Activated naive CD4-positive, alpha-beta T cell treated with anti-CD3 and anti-CD28 coated beads, Interleukin-2, amount 10 ng/mL, durations not matched to agents 7 days and 5 days (primary cell): Measurements from ENCODE around the gene LPCAT3.
"Not testable (repeated sequence)": the region's sequence is repeated elsewhere in the genome, so short reads cannot be mapped to it uniquely, and the experiment has no call there.

ENCODE experiments used
- CTCF ChIA-PET: fragments of 350-600 bp; sonication (Branson Sonifier 250); formaldehyde crosslinking; loops from one replicate; lab custom pipeline; 2021; ENCODE audit warnings: antibody characterized with exemption; lab: Charles Lee
- DNase-seq: peaks from one replicate; pipeline ENCODE4 v3.0.0-alpha.2; 2020
- H3K27ac Mint-ChIP-seq: one replicate; pipeline ENCODE4 v1.8.0; 2021; ENCODE audit warnings: mild to moderate bottlenecking, moderate library complexity, mixed read lengths
- H3K27me3 Mint-ChIP-seq: one replicate; pipeline ENCODE4 v1.8.0; 2021; ENCODE audit warnings: mild to moderate bottlenecking, mixed read lengths
- H3K36me3 Mint-ChIP-seq: one replicate; pipeline ENCODE4 v1.8.0; 2021; ENCODE audit warnings: mixed read lengths
- H3K4me1 Mint-ChIP-seq: one replicate; pipeline ENCODE4 v1.8.0; 2021; ENCODE audit warnings: mixed read lengths
- H3K4me3 Mint-ChIP-seq: one replicate; pipeline ENCODE4 v1.8.0; 2021; ENCODE audit warnings: mild to moderate bottlenecking, moderate library complexity, mixed read lengths
- H3K9me3 Mint-ChIP-seq: one replicate; pipeline ENCODE4 v1.8.0; 2021; ENCODE audit warnings: mixed read lengths

LPCAT3 gene

DNA sequence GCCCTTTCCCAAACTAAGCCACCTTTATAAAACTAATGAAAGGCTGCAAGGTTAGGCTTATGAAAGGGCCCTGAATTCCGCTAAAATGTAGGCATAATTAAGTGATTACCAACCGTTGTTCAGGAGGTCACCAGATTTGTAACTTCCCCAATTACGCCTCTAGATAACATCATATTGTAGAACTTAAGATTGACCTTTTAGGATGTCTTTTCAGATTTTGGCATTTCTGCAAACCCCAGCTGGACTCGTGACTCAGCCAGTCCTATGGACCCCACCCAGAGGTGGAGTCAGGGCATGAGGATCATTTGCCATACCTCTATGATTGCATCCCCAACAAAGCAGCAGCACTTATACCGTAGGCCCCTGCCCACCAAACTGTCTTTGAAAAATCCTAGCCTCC, 3.7 kb upstream of the LPCAT3 start:
- DNase-seq: no peak
- Mint-ChIP-seq H3K27me3 (peaks cover 11% of the 10 kb centered on the region), H3K27ac (no peak overlapping the region), H3K36me3 (no peaks in the 10 kb centered on the region), H3K4me3 (no peak overlapping the region), H3K9me3 (no peaks in the 10 kb centered on the region), H3K4me1 (peaks cover 15% of the 10 kb centered on the region)
- CTCF ChIA-PET: interaction anchor here (0.9 to 1.3 kb wide), 2 partner anchors 87 to 91 kb away, joined by 3 read pairs; partner anchors contain the start of gene C1RL

DNA sequence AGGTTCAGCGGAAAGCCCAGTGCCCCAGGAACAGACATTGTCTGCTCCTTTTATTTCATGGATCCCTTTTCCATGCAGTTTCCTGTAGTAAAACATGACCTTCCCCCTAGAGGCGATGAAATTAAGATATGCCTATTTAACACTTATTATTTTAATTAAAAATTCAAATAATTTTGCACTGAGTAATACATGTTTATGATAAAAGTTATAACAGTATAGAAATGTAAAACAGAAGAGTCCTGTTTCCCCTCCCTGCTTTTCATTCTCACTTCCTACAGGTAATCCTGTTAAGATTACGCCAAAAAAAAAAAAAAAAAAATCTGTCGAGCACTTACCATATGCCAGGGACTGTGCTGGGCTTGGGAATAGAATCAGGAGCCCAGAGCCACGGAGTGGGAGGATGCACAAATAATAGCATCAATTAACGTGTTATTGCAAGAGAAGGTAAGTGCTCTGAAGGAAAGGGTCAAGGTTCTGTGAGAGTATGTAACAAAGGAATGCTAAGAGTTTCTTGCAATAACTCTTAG, 830 bp upstream of the LPCAT3 start:
- Mint-ChIP-seq H3K27ac (peak overlapping the region; percentile 87), H3K36me3 (peaks cover 5% of the 10 kb centered on the region), H3K9me3 (no peaks in the 10 kb centered on the region), H3K4me3 (peak overlapping the region; percentile 86), H3K27me3 (peaks cover 4% of the 10 kb centered on the region), H3K4me1 (peaks cover 29% of the 10 kb centered on the region)
- CTCF ChIA-PET: interaction anchor here (0.8 to 2.0 kb wide), 9 partner anchors 9 to 150 kb away, joined by 3 to 11 read pairs (median 4); partner anchors contain the start of genes C12orf57, C1R and RNU7-1
- no peak for DNase-seq

DNA sequence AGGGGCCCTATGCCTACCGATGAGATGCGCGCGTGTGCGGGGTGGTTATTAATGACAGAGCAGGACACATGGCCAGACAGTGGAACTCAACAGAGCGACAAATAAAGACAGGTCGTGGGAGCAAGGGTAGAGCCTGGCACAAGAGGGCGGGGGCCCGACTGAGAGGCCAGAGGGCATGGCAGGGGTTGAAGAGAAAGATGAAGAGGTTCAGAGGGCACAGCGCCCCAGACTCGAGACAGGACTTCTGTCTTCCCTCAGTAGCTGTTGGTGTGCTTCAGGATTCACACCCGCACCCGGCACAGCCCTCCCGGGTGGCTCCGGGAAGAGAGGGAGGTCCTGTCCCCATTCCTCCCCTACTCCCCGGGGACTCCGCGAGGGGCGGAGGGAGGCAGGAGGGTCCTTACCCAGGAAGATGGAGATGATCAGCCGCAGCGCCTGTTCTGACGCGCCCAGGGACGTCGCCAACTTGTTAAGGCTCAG, 366 bp downstream of the LPCAT3 start:
- no peaks in the 10 kb centered on the region for H3K9me3 Mint-ChIP-seq
- peak overlapping the region; percentile 87 for H3K27ac Mint-ChIP-seq
- H3K36me3 Mint-ChIP-seq: peaks cover 15% of the 10 kb centered on the region
- H3K4me3 Mint-ChIP-seq: peak overlapping the region; percentile 86
- peaks cover 34% of the 10 kb centered on the region for H3K4me1 Mint-ChIP-seq
- DNase-seq: no peak
- H3K27me3 Mint-ChIP-seq: peaks cover 4% of the 10 kb centered on the region
- CTCF ChIA-PET: interaction anchor here (0.8 to 2.2 kb wide), 12 partner anchors 8 to 93 kb away, joined by 3 to 13 read pairs (median 4); partner anchors contain the start of genes C12orf57, C1R, C1RL and RNU7-1

DNA sequence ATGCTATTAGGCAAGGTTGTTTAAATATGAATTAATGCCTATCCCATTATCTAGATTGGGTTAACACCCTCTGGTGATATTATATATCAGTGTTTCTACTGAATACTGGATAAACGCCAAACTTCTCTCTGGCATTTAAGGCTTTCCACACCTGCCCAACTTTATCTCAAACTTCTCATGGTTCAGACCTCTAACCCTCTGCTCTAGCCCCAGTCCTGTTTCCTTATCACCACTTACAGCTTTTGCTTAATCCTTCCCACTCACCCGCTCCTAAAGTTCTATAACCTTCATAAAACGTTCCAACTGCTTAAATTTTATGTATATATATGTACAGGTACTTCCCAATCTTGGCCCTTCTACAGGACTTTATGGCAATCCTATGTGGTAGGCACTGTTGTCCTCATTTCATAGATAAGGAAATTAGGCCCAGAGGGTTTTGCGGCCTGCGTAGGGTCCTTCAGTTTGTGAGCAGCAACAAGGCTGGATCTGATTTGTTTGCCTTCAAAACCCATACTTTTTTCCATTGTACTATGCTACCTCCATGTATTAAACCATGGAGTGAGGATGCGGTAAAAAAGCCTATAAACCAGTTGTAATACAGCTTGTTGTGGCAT, 1.2 kb downstream of the LPCAT3 start:
- CTCF ChIA-PET: interaction anchor here (0.5 to 2.2 kb wide), 5 partner anchors 16 to 945 kb away, joined by 3 to 13 read pairs (median 5); partner anchors contain the start of genes C12orf57, C1RL and RNU7-1
- peak overlapping the region; percentile 86 for H3K4me3 Mint-ChIP-seq
- no peak overlapping the region for H3K27ac Mint-ChIP-seq
- no peaks in the 10 kb centered on the region for H3K9me3 Mint-ChIP-seq
- H3K36me3 Mint-ChIP-seq: peaks cover 20% of the 10 kb centered on the region
- H3K4me1 Mint-ChIP-seq: peaks cover 34% of the 10 kb centered on the region
- peaks cover 4% of the 10 kb centered on the region for H3K27me3 Mint-ChIP-seq
- no peak for DNase-seq

DNA sequence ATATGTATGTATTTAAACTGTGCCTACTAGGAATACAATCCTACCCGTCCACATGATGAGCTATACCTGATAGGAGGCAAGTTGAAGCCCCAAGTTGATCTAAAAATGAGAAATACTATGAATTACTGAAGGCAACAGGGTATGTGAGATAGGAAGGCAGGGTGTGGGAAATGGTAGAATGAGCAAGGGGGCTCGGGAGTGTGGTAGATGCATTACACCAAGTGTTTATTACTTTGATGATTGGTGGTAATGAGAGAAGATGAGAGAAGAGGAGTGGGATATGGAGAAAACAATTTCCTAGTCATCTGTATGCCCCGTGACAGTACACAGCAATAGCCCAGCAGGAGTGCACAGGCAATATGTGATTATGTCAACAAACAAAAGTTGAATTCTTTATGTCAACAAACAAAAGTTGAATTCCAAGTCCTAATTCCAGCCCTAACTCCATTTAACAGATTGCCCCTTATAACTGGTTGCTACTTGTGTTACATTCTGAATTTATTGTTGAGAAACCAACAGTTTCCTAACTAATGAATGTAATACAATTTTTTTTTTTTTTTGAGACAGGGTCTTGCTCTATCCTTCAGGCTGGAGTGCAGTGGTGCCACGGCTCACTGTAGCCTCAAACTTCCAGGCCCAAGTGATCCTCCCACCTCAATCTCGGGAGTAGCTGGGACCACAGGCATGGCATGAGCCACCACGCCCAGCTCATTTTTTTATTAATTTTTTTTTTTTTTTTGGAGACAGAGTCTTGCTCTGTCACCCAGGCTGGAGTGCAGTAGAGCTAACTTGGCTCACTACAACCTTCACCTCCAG, 2.5 kb downstream of the LPCAT3 start:
- H3K36me3 Mint-ChIP-seq: peaks cover 20% of the 10 kb centered on the region
- CTCF ChIA-PET: no interaction called here
- H3K4me3 Mint-ChIP-seq: no peak overlapping the region
- H3K9me3 Mint-ChIP-seq: no peaks in the 10 kb centered on the region
- H3K4me1 Mint-ChIP-seq: peaks cover 34% of the 10 kb centered on the region
- no peak for DNase-seq
- H3K27ac Mint-ChIP-seq: no peak overlapping the region
- H3K27me3 Mint-ChIP-seq: peaks cover 4% of the 10 kb centered on the region

DNA sequence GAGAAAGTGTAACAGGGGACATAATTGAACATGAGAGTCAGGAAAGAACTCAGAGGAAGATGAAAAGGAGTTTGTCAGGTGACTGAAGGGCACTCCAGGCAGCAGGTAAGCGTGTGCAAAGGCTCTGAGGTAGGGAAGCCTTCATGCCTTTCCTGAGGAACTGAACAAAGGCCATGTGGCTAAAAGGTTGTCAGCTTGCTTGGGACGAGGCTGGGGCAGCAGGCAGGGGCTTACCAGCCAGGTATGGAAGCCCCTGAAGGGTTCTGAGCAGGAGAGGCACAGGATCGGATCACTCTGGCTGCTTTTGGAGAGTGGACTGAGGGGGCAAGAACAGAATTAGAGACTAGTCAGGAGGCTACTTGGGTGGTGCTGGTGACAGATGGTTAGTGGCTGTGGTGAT, 5.2 kb downstream of the LPCAT3 start:
- Mint-ChIP-seq H3K36me3 (peaks cover 30% of the 10 kb centered on the region), H3K27ac (no peak overlapping the region), H3K4me1 (peaks cover 31% of the 10 kb centered on the region), H3K4me3 (no peak overlapping the region), H3K9me3 (no peaks in the 10 kb centered on the region), H3K27me3 (no peaks in the 10 kb centered on the region)
- no peak for DNase-seq
- CTCF ChIA-PET: interaction anchor here (0.8 to 1.2 kb wide), 2 partner anchors 64 to 68 kb away, joined by 3 to 4 read pairs; no protein-coding TSS in a partner anchor

DNA sequence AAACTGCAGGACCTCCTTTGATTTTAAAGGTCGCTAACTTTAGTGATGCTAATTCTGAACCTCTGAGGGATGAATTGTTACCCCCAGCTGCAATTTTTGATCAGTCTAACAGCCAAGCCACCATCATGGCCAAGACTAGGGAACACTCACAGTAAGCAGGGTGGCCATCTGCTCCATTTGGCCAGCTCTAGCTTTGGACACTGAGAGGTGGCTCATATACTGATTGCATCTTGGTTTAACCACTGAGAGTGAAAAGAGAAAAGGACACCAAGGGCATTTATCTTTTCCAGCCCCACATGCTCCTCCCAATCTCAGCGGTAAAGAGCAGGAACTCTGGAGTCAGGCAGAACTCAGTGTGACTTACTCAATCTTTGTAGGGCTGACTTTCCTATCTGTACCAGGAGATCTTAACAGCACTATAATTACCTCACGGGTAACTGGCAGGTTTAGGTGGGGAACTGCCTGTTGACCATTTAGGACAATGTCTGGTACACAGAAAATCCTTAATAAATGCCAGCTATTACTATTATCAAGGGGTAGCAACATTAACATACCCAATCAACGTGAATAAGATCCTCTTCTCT, 6.2 kb downstream of the LPCAT3 start:
- H3K36me3 Mint-ChIP-seq: peaks cover 34% of the 10 kb centered on the region
- no peaks in the 10 kb centered on the region for H3K9me3 Mint-ChIP-seq
- H3K27ac Mint-ChIP-seq: no peak overlapping the region
- CTCF ChIA-PET: interaction anchor here (1.2 kb wide), 1 partner anchor 67 kb away, joined by 4 read pairs; no protein-coding TSS in a partner anchor
- no peaks in the 10 kb centered on the region for H3K27me3 Mint-ChIP-seq
- no peak overlapping the region for H3K4me3 Mint-ChIP-seq
- H3K4me1 Mint-ChIP-seq: peaks cover 28% of the 10 kb centered on the region
- no peak for DNase-seq

DNA sequence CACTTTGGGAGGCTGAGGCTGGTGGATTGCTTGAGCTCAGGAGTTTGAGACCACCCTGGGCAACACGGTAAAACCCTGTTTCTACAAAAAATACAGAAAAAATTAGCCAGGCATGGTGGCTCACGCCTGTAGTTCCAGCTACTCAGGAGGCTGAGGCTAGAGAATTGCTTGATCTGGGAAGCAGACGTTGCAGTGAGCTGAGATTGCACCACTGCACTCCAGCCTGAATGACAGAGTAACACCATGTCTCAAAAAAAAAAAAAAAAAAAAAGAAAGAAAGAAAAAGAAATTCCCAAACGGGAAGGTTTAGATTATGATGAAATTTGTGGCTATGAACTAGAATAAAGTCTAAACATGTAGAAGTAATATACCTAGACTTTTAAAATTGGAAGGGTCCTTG, 6.9 kb downstream of the LPCAT3 start:
- H3K4me1 Mint-ChIP-seq: peaks cover 22% of the 10 kb centered on the region
- H3K9me3 Mint-ChIP-seq, H3K27me3 Mint-ChIP-seq, H3K27ac Mint-ChIP-seq, CTCF ChIA-PET, H3K4me3 Mint-ChIP-seq, DNase-seq: not testable (repeated sequence)
- peaks cover 36% of the 10 kb centered on the region for H3K36me3 Mint-ChIP-seq

DNA sequence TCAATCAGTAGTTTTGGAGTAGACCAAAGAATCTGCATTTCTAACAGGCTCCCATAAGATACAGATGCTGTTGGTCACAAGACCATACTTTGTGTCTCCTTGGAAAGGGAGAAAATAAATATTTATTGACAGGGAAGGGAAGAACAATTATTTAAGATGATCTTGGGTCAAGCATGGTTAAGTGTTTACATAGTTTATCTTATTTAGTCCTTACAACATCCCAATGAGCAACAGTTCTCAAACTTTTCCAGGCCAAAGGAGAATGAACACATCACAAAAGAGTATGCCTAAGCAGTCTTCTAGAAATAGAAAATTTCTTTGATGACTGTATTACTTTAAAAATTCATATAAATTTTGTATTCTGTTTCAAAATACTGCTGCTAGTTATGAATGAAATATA, 8.8 kb downstream of the LPCAT3 start:
- Mint-ChIP-seq H3K4me1 (peaks cover 15% of the 10 kb centered on the region), H3K27me3 (no peaks in the 10 kb centered on the region), H3K9me3 (no peaks in the 10 kb centered on the region), H3K36me3 (peaks cover 34% of the 10 kb centered on the region), H3K4me3 (no peak overlapping the region), H3K27ac (no peak overlapping the region)
- DNase-seq: no peak
- CTCF ChIA-PET: interaction anchor here (0.9 to 1.2 kb wide), 2 partner anchors 9 to 100 kb away, joined by 3 to 5 read pairs; partner anchors contain the start of genes C1RL and LPCAT3

DNA sequence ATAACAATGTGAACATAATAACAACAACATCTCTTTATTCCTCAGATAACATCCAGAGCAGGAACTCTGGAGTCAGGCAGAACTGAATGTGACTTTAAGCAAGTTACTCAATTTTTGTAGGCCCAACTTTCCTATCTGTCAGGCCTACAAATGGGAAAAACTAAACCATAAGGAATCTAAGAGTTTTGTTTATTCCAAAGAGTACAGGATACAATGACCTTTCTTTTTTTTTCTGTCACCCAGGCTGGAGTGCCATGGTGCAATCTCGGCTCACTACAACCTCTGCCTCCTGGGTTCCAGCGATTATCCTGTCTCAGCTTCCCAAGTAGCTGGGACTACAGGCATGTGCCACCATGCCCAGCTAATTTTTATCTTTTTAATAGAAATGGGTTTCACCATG, 9.4 kb downstream of the LPCAT3 start:
- Mint-ChIP-seq H3K4me3 (no peak overlapping the region), H3K4me1 (peaks cover 11% of the 10 kb centered on the region), H3K27me3 (no peaks in the 10 kb centered on the region), H3K27ac (no peak overlapping the region), H3K36me3 (peaks cover 31% of the 10 kb centered on the region), H3K9me3 (no peaks in the 10 kb centered on the region)
- CTCF ChIA-PET: interaction anchor here (0.7 to 1.1 kb wide), 2 partner anchors 85 to 102 kb away, joined by 3 to 4 read pairs; no protein-coding TSS in a partner anchor
- DNase-seq: no peak

DNA sequence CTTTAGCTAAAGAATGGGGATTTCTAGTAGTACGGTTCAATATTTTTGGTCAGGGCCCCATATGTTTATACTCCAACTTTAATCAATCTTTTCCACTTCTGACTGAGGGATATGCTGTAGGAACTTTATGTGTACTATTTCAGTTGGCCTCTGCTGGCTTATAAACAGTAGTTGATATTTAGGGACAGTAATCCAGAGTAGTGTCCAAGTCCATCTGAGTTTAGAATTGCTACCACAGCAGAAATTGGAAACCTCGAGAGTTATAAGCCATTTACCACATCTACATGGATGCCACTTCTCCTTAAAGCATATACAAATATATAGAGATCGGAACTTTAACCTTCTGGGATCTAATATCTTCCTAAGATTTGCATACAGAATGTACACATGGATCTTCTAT, 11.6 kb downstream of the LPCAT3 start:
- Mint-ChIP-seq H3K27ac (no peak overlapping the region), H3K9me3 (no peaks in the 10 kb centered on the region), H3K4me3 (no peak overlapping the region), H3K36me3 (peaks cover 23% of the 10 kb centered on the region), H3K27me3 (no peaks in the 10 kb centered on the region), H3K4me1 (peaks cover 8% of the 10 kb centered on the region)
- DNase-seq: no peak
- CTCF ChIA-PET: no interaction called here

DNA sequence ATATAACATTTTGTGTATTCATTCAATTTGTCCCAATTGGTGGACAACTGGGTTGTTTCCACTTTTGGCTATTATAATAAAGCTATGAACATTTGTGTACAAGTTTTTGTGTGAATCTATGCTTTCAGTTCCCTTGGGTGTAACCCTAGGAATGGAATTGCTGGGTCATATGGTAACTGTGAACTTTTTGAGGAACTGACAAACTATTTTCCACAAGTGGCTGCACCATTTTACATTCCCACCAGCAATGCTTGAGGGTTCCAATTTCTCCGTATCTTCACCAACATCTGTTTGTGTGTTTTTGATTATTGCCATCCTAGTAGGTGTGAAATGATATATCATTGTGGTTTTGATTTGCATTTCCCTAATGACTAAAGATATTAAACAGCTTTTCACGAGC, 13.0 kb downstream of the LPCAT3 start:
- Mint-ChIP-seq H3K9me3 (no peaks in the 10 kb centered on the region), H3K27ac (no peak overlapping the region), H3K4me1 (peaks cover 8% of the 10 kb centered on the region), H3K36me3 (peaks cover 26% of the 10 kb centered on the region), H3K4me3 (no peak overlapping the region), H3K27me3 (no peaks in the 10 kb centered on the region)
- DNase-seq: no peak
- CTCF ChIA-PET: interaction anchor here (1.5 kb wide), 1 partner anchor 13 kb away, joined by 4 read pairs; the partner anchor contains the start of gene LPCAT3

DNA sequence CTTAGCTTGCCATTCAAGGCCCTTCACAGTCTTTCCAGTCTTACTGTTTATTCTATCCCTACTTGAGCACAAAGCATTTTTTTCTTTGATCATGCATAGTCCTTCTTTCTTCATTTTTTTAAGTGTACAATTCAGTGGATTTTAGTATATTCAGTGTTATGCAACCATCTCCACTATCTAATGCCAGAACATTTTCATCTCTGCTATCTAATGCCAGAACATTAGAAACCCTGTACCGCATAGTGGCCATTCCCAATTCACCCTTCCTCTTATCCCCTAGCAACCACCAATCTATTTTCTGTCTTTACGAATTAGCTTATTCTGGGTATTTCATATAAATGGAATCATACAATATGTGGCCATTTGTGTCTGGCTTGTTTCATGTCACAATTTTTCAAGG, 13.4 kb downstream of the LPCAT3 start:
- no peak overlapping the region for H3K4me3 Mint-ChIP-seq
- H3K36me3 Mint-ChIP-seq: peaks cover 23% of the 10 kb centered on the region
- H3K9me3 Mint-ChIP-seq: no peaks in the 10 kb centered on the region
- H3K4me1 Mint-ChIP-seq: peaks cover 8% of the 10 kb centered on the region
- no peaks in the 10 kb centered on the region for H3K27me3 Mint-ChIP-seq
- H3K27ac Mint-ChIP-seq: no peak overlapping the region
- CTCF ChIA-PET: interaction anchor here (1.5 kb wide), 1 partner anchor 14 kb away, joined by 4 read pairs; the partner anchor contains the start of gene LPCAT3
- DNase-seq: no peak
